Common myeloid progenitor, CD34-positive (primary cell): ENCODE data around the gene PIEZO1.

Experiments used
- CTCF ChIA-PET: fragments of 350-600 bp; sonication (Branson Sonifier 250); formaldehyde crosslinking; loops from one replicate; lab custom pipeline; 2021; ENCODE audit warnings: antibody characterized with exemption; lab: Charles Lee
- POLR2A ChIA-PET: fragments of 350-600 bp; sonication (Branson Sonifier 250); formaldehyde crosslinking; loops from one replicate; lab custom pipeline; 2021; ENCODE audit warnings: antibody characterized with exemption; lab: Charles Lee
- DNase-seq, 3 donors: peaks; one replicate each; pipeline versions ENCODE4 v3.0.0 to v3.0.0-alpha.2; 2013
- H3K27ac ChIP-seq, 2 experiments: 1 replicate in 1 of 2; 2 replicates in 1 of 2; pipeline ENCODE4 v1.7.0; 2013; ENCODE audit warnings: inconsistent platforms in 2 of 2, low read length in 2 of 2, mild to moderate bottlenecking in 2 of 2, low read depth in 1 of 2, moderate library complexity in 1 of 2; ENCODE audit not compliant: severe bottlenecking in 2 of 2, insufficient read depth in 1 of 2, poor library complexity in 1 of 2
- H3K27me3 ChIP-seq, 5 experiments: replicated peaks in 2 of 5; 1 replicate in 3 of 5; 2 replicates in 2 of 5; pipeline versions ENCODE4 v1.6.1 to v1.7.0; 2013; ENCODE audit warnings: low read length in 4 of 5, mild to moderate bottlenecking in 2 of 5, moderate library complexity in 2 of 5, inconsistent platforms in 1 of 5; ENCODE audit not compliant: insufficient read depth in 5 of 5, control insufficient read depth in 4 of 5
- H3K36me3 ChIP-seq, 4 experiments: 1 replicate in 2 of 4; 2 replicates in 2 of 4; pipeline versions ENCODE4 v1.6.1 to v1.7.0; 2013; ENCODE audit warnings: low read length in 3 of 4, control low read depth in 1 of 4, mild to moderate bottlenecking in 1 of 4; ENCODE audit not compliant: control insufficient read depth in 4 of 4, insufficient read depth in 4 of 4
- H3K4me1 ChIP-seq, 4 experiments: 1 replicate in 3 of 4; 2 replicates in 1 of 4; pipeline versions ENCODE4 v1.6.1 to v1.7.1; 2013; ENCODE audit warnings: low read length in 3 of 4, mild to moderate bottlenecking in 3 of 4, control low read depth in 1 of 4, inconsistent platforms in 1 of 4, moderate library complexity in 1 of 4; ENCODE audit not compliant: control insufficient read depth in 4 of 4, insufficient read depth in 4 of 4; ENCODE audit errors: control extremely low read depth in 1 of 4
- H3K4me3 ChIP-seq, 7 experiments: 1 replicate in 4 of 7; 2 replicates in 3 of 7; pipeline versions ENCODE4 v1.5.1 to v1.7.0; 2013; ENCODE audit warnings: mild to moderate bottlenecking in 7 of 7, low read length in 6 of 7, moderate library complexity in 6 of 7, inconsistent platforms in 2 of 7, low read depth in 2 of 7, control low read depth in 1 of 7; ENCODE audit not compliant: insufficient read depth in 4 of 7, control insufficient read depth in 1 of 7; ENCODE audit errors: extremely low read depth in 1 of 7
- H3K9me3 ChIP-seq, 5 experiments: 1 replicate in 4 of 5; 2 replicates in 1 of 5; pipeline versions ENCODE4 v1.6.1 to v1.7.1; 2013; ENCODE audit warnings: low read length in 4 of 5, mild to moderate bottlenecking in 2 of 5, inconsistent platforms in 1 of 5, low read depth in 1 of 5, moderate library complexity in 1 of 5; ENCODE audit not compliant: control insufficient read depth in 4 of 5, insufficient read depth in 2 of 5; ENCODE audit errors: control extremely low read depth in 1 of 5
- WGBS: methylation state at CpG from one replicate; pipeline ENCODE4 v1.1.5; 2013; ENCODE audit not compliant: insufficient coverage; 5-methylcytosine and 5-hydroxymethylcytosine counted together

The PIEZO1 gene

DNA sequence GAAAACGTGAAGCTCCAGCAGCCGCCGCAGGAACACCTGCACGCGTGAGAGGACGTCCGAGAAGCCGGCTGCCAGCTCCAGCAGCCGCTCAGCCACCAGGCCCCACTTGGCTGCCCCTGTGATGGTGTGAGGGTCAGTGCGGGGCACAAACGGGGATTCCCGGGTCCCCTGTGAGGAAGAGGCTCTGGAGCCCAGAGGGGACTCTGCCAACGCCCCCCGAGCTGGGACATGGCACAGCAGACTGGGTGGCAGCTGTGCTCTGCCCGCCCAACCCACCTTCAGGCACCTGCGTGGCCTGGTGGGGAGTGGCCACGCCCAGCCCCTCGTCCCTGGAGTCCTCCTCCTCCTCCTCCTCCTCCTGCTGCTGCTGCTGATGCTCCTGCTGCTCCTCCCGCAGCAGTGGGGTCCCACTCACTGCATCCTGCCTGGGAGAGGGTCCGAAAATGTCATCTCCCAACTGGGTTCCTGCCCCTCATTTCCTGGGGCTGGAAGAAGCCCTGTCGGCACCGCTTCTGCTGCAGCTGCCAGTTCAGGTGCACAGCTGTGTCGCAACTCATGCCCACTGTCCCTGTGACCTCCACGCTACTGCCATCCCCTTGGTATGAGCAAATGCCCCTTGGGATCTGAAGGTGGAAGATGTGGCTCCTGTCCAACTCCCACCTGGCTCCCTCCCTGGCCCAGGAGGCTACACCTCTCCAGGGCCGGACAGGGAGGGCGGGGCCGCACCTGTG, 51.2 kb downstream of the PIEZO1 start:
- Histone ChIP-seq H3K4me3 (no peak overlapping the region), H3K9me3 (no peaks in the 10 kb centered on the region), H3K27ac (no peak overlapping the region), H3K4me1 (peaks cover 0 to 4% (median 3%) of the 10 kb centered on the region in 4 experiments), H3K36me3 (peaks cover 11 to 88% (median 71%) of the 10 kb centered on the region in 4 experiments), H3K27me3 (no peaks in the 10 kb centered on the region)
- WGBS = 98% methylated on average over 24 of the region's 27 CpGs
- ChIA-PET CTCF (interaction anchor here (1.2 to 5.1 kb wide), 4 partner anchors 13 to 77 kb away, joined by 3 to 43 read pairs (median 7); partner anchors contain the start of gene APRT), POLR2A (no interaction called here)
- DNase-seq = no peak

DNA sequence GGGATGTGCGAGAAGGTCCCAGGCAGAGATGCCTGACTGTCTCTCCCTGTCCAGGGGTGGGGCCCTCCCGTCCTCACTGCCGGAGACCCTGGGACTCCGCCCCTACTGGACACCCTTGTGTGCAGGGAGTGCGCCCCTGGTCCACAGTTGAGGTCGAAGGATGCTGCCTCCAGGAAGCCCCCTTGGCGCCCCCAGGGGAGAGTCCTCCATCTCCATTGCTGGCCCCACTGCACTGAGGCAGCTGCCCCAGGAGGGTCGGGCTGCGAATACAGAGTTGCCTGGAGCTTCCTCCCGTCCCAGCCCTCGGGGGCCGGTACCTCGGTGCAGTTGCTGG, 52.1 kb downstream of the PIEZO1 start:
- 93% methylated on average over 12 of the region's 13 CpGs for WGBS
- ChIA-PET CTCF (interaction anchor here (1.8 to 5.1 kb wide), 2 partner anchors 13 to 14 kb away, joined by 7 to 43 read pairs; no protein-coding TSS in a partner anchor), POLR2A (no interaction called here)
- H3K27ac ChIP-seq = no peak overlapping the region
- peaks cover 13 to 83% (median 68%) of the 10 kb centered on the region in 4 experiments for H3K36me3 ChIP-seq
- H3K4me1 ChIP-seq = peaks cover 0 to 4% (median 3%) of the 10 kb centered on the region in 4 experiments
- H3K4me3 ChIP-seq = no peak overlapping the region
- DNase-seq = no peak
- no peaks in the 10 kb centered on the region for H3K27me3 ChIP-seq
- no peaks in the 10 kb centered on the region for H3K9me3 ChIP-seq

DNA sequence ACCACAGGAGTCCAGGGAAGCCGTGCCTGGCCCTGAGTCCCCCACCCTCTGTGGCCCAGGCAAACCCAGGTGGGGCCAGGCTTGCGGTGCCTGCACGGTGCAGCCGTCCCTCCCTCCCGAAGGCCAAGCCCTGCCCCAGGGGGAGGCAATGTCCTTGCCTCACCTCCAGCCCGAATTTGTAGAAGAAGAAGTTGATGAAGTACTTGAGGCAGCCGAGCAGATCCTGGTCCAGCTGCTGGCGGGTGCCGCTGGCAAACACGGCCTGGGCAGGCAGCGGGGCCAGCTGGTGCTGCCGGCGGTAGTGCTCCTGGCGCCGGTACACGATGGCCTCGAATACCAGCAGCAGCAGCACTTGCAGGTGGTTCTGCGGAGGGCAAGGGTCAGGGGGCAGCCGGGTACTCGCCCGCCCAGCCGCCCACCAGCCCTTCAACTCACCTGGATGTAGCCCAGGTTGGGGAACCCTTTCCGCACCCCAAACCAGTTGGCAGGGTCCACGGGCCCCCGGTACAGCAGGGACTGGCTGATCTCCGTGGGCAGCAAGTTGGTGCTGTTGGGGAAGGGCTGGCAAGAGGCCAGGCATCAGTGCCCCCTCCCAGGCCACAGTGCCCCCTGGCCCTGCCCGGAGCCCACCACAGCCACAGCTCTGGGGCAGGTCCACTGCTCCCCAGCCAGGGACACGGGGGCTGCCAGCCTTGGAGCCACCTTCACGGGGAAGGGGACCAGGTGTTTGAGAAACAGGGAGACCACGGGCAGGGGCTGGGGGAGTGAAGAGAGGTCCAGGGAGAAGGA, 52.7 kb downstream of the PIEZO1 start:
- H3K27ac ChIP-seq = no peak overlapping the region
- ChIA-PET POLR2A (no interaction called here), CTCF (interaction anchor here (1.8 kb wide), 1 partner anchor 13 kb away, joined by 7 read pairs; no protein-coding TSS in a partner anchor)
- no peaks in the 10 kb centered on the region for H3K4me1 ChIP-seq
- no peaks in the 10 kb centered on the region for H3K9me3 ChIP-seq
- no peaks in the 10 kb centered on the region for H3K27me3 ChIP-seq
- no peak for DNase-seq
- peaks cover 15 to 83% (median 68%) of the 10 kb centered on the region in 4 experiments for H3K36me3 ChIP-seq
- H3K4me3 ChIP-seq = no peak overlapping the region
- 90% methylated on average over 29 of the region's 30 CpGs for WGBS

DNA sequence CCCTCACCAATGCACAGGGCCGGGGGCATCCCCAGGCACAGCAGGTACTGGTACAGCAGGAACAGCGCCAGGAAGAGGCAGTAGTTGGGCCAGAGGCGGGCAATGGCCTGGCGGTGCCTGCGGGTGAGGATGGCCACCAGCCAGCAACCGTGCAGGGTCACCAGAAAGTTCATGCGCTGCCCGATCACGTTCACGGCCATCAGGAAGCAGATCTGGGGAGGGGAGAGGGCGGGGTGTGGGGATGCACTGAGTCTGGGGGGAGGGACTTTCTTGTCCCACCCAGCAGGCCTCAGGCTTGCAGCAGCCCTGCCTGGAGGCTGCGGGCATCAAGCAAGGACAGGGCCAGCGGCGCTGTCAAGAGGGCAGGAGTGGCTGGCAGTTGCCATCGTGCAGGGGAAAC, 53.3 kb downstream of the PIEZO1 start:
- peaks cover 15 to 84% (median 70%) of the 10 kb centered on the region in 4 experiments for H3K36me3 ChIP-seq

DNA sequence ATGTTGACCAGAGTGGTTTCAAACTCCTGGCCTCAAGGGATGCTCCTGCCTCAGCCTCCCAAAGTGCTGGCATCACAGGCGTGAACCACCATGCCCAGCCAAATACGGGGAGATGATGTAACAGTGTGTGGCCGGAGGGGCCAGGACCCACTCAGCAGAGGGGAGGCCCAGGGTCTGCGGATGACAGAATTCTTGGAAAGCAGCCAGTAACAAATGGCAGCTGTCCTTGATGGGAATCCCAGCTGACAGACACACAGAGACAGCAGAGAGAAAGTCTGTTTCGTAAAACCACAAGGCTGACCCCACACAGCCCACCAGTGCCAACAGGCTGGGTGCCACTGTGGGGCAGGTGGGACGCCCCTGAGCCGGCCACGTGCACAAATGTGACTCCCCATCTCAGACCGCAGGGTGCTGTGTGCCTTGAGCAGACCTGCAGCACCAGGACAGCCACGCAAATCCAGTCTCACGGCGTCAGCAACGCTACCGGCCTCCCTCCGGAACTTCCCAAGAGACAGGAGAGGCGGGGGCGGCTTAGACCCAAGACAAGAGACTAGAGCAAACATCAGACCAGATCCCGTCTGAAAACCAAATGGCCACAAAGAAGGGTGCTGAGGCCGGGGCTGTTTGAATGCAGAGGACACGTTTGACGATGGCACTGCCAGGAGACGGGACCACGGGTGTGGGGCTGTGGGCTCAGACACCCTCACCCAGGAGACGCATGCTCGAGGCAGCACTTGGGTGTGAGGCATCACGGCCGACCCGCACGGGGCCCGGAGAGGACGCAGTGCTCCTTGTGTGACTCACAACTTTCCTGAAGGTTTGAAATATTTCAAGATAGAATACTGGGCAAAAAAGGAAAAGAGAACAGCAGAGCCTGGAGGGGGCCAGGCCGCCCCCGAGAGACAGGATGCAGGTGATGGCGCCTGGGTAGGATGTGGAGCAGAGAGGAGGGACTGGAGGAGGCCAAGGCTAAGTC, 54.1 kb downstream of the PIEZO1 start:
- H3K4me1 ChIP-seq = no peaks in the 10 kb centered on the region
- POLR2A ChIA-PET = no interaction called here
- CTCF ChIA-PET = interaction anchor here (1.2 kb wide), 1 partner anchor 15 kb away, joined by 3 read pairs; no protein-coding TSS in a partner anchor
- peaks cover 14 to 86% (median 70%) of the 10 kb centered on the region in 4 experiments for H3K36me3 ChIP-seq
- no peak overlapping the region for H3K4me3 ChIP-seq
- no peak for DNase-seq
- no peak overlapping the region for H3K27ac ChIP-seq
- WGBS = 97% methylated on average over 30 of the region's 34 CpGs
- no peaks in the 10 kb centered on the region for H3K9me3 ChIP-seq
- H3K27me3 ChIP-seq = no peaks in the 10 kb centered on the region

More for the DNA sequence above, 53.3 kb downstream of the PIEZO1 start:
- DNase-seq = no peak
- H3K27me3 ChIP-seq = no peaks in the 10 kb centered on the region
- 91% methylated on average over 6 of the region's 15 CpGs for WGBS
- H3K4me3 ChIP-seq = no peak overlapping the region
- ChIA-PET CTCF (no interaction called here), POLR2A (no interaction called here)
- no peaks in the 10 kb centered on the region for H3K9me3 ChIP-seq
- no peaks in the 10 kb centered on the region for H3K4me1 ChIP-seq
- no peak overlapping the region for H3K27ac ChIP-seq

DNA sequence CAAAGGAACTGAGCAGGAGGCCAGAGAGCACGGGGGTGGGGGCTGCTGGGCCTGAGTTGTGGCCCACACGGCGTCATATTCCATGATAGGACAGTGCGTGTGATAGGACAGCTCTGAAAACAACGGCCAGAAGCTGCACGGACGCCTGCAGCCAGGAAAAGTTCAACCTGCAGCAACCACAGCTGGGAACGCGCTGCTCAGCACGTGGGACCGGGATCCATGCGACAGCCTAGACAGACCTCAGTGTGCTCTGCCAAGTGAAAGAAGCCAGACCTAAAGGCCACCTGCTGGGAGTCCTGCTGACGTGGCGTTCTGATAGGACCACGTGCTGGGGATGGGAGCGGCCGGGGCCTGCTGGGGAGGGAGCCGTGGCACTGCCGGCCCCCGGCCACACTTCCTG, 57.1 kb downstream of the PIEZO1 start:
- Histone ChIP-seq H3K27ac (no peak overlapping the region), H3K4me3 (no peak overlapping the region), H3K4me1 (no peaks in the 10 kb centered on the region), H3K27me3 (no peaks in the 10 kb centered on the region), H3K9me3 (no peaks in the 10 kb centered on the region), H3K36me3 (peaks cover 26 to 83% (median 65%) of the 10 kb centered on the region in 4 experiments)
- 91% methylated on average over 19 of the region's 20 CpGs for WGBS
- CTCF ChIA-PET = no interaction called here
- POLR2A ChIA-PET = no interaction called here
- no peak for DNase-seq
